ENCODE data around the gene CFAP46. TPM values are rescaled to one million over a fixed set of nuclear protein-coding genes. Genes with fewer than 3 reads are reported as not detected.
A peak's percentile ranks its signal among the peaks of the same experiment; 100 is the strongest.

Gene CFAP46
- total and polyA plus RNA-seq, 2 experiments from 2014 or later: 3.1 to 5.4 TPM

DNA sequence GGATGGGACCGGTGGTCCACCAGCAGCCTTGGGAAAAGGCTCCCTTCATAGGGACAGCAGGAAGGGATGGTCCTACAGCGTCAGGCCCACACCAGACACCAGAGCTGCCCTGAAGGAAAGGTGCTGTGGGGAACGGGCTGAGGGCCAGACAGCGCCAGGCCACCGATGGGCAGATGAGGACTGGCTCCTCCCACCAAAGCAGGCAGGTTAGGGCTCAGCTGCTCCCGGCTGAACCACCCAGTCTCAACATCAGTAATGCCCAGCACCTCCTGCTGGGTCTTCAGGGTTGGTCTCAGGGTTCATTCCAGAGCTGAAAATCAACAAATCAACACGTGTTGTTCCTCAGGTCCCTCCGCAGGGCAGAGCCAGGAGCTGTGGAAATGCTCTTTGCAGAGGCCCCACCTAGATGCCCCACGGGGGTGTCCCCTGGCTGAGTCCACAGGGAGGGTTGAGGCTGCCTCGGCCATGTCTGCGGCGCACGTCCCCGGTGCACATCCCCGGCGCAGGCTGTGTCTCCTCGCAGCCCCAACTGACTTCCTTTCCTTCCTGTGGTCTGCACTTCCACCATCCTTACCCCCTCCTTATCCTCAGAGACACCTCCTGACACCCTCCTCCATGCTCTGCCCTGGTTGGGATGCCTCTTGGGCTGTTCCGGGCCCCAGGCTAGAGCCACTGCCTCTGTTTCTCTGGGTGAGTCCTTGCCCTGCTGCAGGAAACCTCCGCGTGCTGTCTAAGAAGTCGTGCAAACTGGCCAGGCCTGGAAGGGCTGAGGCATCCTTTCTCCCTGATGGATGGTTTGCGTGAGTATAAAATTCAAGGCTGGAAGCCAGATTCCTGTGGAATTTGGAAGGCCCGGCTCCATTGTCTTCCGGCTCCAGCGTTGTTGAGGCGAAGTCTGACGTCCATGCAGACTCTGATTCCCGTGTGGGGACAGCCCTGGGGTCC lies 32.8 kb upstream of the CFAP46 start:
- Histone ChIP-seq H3K36me3 (ENCODE audit: insufficient read depth) (no peaks in the 10 kb centered on the region), H4K20me1 (replicated peaks; ENCODE audit: insufficient read depth) (no peaks in the 10 kb centered on the region), H3K4me3 (no peak overlapping the region), H3K9me2 (ENCODE audit: insufficient read depth) (no peaks in the 10 kb centered on the region), H3K27ac (ENCODE audit: low read depth) (no peak overlapping the region), H3F3A (replicated peaks; ENCODE audit: low read depth) (no peaks in the 10 kb centered on the region), H3K4me2 (no peak overlapping the region), H2AFZ (no peak overlapping the region), H3K4me1 (ENCODE audit: insufficient read depth) (peaks cover 7% of the 10 kb centered on the region), H3K79me2 (replicated peaks; ENCODE audit: insufficient read depth) (no peaks in the 10 kb centered on the region), H3K27me3 (ENCODE audit: insufficient read depth) (no peaks in the 10 kb centered on the region)
- H3K4me3 Mint-ChIP-seq: no peak overlapping the region
- DNase-seq (ENCODE audit: low spot score) (no peak), ATAC-seq (no peak)
- TF ChIP-seq, protein P1, sequence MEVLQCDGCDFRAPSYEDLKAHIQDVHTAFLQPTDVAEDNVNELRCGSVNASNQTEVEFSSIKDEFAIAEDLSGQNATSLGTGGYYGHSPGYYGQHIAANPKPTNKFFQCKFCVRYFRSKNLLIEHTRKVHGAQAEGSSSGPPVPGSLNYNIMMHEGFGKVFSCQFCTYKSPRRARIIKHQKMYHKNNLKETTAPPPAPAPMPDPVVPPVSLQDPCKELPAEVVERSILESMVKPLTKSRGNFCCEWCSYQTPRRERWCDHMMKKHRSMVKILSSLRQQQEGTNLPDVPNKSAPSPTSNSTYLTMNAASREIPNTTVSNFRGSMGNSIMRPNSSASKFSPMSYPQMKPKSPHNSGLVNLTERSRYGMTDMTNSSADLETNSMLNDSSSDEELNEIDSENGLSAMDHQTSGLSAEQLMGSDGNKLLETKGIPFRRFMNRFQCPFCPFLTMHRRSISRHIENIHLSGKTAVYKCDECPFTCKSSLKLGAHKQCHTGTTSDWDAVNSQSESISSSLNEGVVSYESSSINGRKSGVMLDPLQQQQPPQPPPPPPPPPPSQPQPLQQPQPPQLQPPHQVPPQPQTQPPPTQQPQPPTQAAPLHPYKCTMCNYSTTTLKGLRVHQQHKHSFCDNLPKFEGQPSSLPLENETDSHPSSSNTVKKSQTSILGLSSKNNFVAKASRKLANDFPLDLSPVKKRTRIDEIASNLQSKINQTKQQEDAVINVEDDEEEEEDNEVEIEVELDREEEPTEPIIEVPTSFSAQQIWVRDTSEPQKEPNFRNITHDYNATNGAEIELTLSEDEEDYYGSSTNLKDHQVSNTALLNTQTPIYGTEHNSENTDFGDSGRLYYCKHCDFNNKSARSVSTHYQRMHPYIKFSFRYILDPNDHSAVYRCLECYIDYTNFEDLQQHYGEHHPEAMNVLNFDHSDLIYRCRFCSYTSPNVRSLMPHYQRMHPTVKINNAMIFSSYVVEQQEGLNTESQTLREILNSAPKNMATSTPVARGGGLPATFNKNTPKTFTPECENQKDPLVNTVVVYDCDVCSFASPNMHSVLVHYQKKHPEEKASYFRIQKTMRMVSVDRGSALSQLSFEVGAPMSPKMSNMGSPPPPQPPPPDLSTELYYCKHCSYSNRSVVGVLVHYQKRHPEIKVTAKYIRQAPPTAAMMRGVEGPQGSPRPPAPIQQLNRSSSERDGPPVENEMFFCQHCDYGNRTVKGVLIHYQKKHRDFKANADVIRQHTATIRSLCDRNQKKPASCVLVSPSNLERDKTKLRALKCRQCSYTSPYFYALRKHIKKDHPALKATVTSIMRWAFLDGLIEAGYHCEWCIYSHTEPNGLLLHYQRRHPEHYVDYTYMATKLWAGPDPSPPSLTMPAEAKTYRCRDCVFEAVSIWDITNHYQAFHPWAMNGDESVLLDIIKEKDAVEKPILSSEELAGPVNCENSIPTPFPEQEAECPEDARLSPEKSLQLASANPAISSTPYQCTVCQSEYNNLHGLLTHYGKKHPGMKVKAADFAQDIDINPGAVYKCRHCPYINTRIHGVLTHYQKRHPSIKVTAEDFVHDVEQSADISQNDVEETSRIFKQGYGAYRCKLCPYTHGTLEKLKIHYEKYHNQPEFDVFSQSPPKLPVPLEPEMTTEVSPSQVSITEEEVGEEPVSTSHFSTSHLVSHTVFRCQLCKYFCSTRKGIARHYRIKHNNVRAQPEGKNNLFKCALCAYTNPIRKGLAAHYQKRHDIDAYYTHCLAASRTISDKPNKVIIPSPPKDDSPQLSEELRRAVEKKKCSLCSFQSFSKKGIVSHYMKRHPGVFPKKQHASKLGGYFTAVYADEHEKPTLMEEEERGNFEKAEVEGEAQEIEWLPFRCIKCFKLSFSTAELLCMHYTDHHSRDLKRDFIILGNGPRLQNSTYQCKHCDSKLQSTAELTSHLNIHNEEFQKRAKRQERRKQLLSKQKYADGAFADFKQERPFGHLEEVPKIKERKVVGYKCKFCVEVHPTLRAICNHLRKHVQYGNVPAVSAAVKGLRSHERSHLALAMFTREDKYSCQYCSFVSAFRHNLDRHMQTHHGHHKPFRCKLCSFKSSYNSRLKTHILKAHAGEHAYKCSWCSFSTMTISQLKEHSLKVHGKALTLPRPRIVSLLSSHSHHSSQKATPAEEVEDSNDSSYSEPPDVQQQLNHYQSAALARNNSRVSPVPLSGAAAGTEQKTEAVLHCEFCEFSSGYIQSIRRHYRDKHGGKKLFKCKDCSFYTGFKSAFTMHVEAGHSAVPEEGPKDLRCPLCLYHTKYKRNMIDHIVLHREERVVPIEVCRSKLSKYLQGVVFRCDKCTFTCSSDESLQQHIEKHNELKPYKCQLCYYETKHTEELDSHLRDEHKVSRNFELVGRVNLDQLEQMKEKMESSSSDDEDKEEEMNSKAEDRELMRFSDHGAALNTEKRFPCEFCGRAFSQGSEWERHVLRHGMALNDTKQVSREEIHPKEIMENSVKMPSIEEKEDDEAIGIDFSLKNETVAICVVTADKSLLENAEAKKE (CRISPR knock-in tag; IDR thresholded peaks at IDR 0.05): no peak
- TF ChIP-seq ZNF114 (CRISPR knock-in tag; IDR thresholded peaks at IDR 0.05): no peak
- no peaks in the 10 kb centered on the region for H3K36me3 Mint-ChIP-seq (ENCODE audit: low read depth)
- peaks cover 15% of the 10 kb centered on the region for H3K27me3 Mint-ChIP-seq (ENCODE audit: insufficient read depth, low read depth, poor library complexity)
- 0 out of 2 replicates have a peak overlapping the region, but pooled peaks have one; percentile 0 for H3K27ac Mint-ChIP-seq
- peaks cover 17% of the 10 kb centered on the region for H3K4me1 Mint-ChIP-seq
- H3K9me3 Mint-ChIP-seq: no peaks in the 10 kb centered on the region

DNA sequence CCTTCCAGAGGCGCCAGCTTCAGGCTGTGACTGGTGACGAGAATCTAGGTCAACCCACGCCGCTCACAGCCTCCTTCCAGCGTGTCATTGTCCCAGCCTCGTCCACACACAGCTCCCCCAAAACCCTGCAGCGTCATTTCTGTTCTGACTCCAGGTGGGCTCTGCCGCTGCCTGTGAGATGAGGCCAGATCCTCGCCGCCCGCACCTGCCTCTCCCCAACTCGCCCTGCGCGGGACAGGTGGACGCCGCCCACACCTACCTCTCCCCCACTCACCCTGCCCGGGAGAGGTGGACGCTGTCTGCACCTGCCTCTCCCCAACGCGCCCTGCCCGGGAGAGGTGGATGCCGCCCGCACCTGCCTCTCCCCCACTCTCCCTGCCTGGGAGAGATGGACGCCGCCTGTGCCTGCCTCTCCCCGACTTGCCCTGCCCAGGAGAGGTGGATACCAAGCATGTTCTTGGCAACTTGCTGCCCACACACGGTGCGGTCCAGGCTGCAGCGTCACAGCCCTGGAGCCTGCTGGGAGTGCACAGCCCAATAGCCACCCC lies 32.0 kb upstream of the CFAP46 start:
- no peaks in the 10 kb centered on the region for H3K9me2 ChIP-seq (ENCODE audit: insufficient read depth)
- H3K27me3 Mint-ChIP-seq (ENCODE audit: insufficient read depth, low read depth, poor library complexity): peaks cover 15% of the 10 kb centered on the region
- TF ChIP-seq CREB1 (CRISPR knock-in tag; IDR thresholded peaks at IDR 0.05; ENCODE audit: low read depth): no peak
- TF ChIP-seq NANOG (IDR thresholded peaks at IDR 0.05; ENCODE audit: borderline replicate concordance): no peak
- no peak for TF ChIP-seq ZNF331 (CRISPR knock-in tag; IDR thresholded peaks at IDR 0.05; ENCODE audit: low read depth)
- TF ChIP-seq, protein P2, sequence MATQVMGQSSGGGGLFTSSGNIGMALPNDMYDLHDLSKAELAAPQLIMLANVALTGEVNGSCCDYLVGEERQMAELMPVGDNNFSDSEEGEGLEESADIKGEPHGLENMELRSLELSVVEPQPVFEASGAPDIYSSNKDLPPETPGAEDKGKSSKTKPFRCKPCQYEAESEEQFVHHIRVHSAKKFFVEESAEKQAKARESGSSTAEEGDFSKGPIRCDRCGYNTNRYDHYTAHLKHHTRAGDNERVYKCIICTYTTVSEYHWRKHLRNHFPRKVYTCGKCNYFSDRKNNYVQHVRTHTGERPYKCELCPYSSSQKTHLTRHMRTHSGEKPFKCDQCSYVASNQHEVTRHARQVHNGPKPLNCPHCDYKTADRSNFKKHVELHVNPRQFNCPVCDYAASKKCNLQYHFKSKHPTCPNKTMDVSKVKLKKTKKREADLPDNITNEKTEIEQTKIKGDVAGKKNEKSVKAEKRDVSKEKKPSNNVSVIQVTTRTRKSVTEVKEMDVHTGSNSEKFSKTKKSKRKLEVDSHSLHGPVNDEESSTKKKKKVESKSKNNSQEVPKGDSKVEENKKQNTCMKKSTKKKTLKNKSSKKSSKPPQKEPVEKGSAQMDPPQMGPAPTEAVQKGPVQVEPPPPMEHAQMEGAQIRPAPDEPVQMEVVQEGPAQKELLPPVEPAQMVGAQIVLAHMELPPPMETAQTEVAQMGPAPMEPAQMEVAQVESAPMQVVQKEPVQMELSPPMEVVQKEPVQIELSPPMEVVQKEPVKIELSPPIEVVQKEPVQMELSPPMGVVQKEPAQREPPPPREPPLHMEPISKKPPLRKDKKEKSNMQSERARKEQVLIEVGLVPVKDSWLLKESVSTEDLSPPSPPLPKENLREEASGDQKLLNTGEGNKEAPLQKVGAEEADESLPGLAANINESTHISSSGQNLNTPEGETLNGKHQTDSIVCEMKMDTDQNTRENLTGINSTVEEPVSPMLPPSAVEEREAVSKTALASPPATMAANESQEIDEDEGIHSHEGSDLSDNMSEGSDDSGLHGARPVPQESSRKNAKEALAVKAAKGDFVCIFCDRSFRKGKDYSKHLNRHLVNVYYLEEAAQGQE (IDR thresholded peaks at IDR 0.05; ENCODE audit: unreplicated experiment): no peak
- TF ChIP-seq, protein P3, sequence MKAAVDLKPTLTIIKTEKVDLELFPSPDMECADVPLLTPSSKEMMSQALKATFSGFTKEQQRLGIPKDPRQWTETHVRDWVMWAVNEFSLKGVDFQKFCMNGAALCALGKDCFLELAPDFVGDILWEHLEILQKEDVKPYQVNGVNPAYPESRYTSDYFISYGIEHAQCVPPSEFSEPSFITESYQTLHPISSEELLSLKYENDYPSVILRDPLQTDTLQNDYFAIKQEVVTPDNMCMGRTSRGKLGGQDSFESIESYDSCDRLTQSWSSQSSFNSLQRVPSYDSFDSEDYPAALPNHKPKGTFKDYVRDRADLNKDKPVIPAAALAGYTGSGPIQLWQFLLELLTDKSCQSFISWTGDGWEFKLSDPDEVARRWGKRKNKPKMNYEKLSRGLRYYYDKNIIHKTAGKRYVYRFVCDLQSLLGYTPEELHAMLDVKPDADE (IDR thresholded peaks at IDR 0.05): no peak
- TF ChIP-seq ZNF114 (CRISPR knock-in tag; IDR thresholded peaks at IDR 0.05): no peak
- TF ChIP-seq EZH2phosphoT487 (IDR thresholded peaks at IDR 0.05; ENCODE audit: unreplicated experiment): no peak
- no peak for TF ChIP-seq STAT1 (IDR thresholded peaks at IDR 0.05; ENCODE audit: unreplicated experiment)

More for the DNA sequence above, 32.0 kb upstream of the CFAP46 start:
- no peak overlapping the region for H3K27ac Mint-ChIP-seq
- Histone ChIP-seq H4K20me1 (replicated peaks; ENCODE audit: insufficient read depth) (no peaks in the 10 kb centered on the region), H3K4me2 (no peak overlapping the region), H2AFZ (no peak overlapping the region), H3F3A (replicated peaks; ENCODE audit: low read depth) (no peaks in the 10 kb centered on the region), H3K27me3 (ENCODE audit: insufficient read depth) (no peaks in the 10 kb centered on the region), H3K4me1 (ENCODE audit: insufficient read depth) (peaks cover 7% of the 10 kb centered on the region), H3K27ac (ENCODE audit: low read depth) (no peak overlapping the region), H3K79me2 (replicated peaks; ENCODE audit: insufficient read depth) (no peaks in the 10 kb centered on the region), H3K4me3 (no peak overlapping the region), H3K36me3 (ENCODE audit: insufficient read depth) (no peaks in the 10 kb centered on the region)
- no peaks in the 10 kb centered on the region for H3K36me3 Mint-ChIP-seq (ENCODE audit: low read depth)
- peaks cover 17% of the 10 kb centered on the region for H3K4me1 Mint-ChIP-seq
- ATAC-seq: no peak
- no peak overlapping the region for H3K4me3 Mint-ChIP-seq
- DNase-seq (ENCODE audit: low spot score): no peak
- H3K9me3 Mint-ChIP-seq: no peaks in the 10 kb centered on the region
